CD4-positive, alpha-beta T cell treated with Interleukin-21 for 1 hour (primary cell): ENCODE data around the gene TRIM31.

Experiments used
- DNase-seq: peaks from one replicate; pipeline ENCODE4 v3.0.0-alpha.2; 2020

Gene TRIM31

DNA sequence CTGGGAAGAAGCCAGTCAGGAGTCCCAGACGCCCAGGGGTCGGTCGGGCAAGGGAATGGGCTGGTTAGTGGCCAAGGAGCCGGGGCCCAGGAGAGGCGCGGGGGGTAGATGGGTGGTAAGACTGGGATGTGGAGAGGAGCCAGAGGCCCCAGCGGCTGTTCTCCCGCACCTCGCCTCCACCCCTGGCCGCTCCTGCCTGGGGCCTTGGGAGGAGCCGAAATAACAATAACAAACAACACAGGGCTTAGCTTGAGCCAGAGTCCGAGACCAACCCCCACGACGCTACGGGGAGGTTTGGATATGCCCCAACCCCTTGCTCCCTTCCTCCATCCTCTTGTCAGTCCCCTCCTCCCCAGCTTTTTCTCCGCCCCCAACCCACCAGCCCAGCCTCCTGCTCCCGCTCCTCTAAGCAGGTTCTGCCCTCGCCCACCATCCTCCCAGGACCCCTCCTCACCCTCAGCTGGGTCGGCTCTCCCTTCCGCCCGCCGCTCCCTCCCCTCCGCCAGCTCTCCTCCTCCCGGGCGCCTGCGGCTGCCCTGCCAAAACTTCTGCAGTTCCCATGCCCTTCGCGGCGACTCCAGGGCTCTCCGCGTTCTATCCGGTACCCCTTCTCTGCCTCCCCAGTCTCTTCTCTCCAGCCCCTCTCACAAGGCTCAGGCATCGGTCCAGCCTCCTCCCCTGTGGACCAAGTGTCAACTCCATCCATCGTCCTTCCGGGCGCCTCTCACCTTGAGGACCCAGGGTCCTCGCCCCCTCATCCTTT is 38.4 kb downstream of the TRIM31 start:
- DNase-seq = no peak

DNA sequence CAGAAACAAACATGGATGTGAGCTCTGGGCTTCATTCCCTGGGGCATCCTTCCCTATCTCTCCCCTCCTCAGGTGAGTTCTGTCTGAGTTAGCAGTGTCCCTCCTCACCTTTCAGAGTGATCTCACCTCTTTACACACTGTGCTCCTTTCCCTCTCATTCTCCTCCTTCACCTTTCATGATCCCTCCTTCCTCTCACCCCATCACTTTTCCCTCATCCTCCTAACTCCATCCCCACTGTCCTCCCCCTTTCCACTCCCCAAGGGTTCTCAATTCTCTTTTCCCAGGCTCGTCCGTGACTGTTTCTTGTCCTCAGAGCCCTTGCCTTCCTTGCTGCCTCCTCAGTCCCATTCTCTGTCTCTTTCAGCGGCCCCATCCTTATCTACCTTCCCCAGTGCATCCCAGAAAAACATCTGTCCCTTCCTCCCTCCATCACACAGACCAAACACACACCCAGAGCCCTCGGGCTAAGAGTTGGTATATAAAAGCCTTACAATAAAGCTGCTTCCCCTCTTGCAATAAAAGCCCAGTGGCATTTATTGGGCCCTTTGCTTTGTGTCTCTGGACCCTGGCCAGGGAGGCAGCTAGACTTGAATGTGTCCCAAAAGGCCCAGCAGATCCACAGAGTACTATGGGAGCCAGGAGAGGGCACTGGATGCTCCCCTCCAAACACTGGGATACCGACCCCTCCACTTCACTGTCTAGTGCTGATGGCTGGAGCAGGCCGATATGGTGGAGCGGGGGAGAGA is 39.2 kb downstream of the TRIM31 start:
- DNase-seq = no peak

DNA sequence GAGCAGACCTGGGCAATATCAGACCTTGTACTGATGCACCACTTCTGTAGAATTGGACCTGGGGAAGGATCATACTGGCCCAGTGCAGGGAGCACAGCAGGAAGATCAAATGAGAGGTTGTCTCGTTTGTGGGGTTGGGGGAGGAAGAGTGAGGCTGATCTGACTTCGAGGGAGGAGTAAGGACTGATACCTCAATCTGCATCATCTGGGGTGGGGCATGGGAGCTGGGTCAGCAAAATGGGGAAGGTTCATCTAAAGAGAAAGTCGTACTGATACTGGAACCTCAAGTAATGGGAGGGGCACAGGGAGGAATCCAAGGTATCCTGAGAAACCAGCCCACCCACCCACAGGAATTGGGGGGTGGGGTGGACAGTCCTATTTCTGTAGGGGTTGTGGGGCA is 41.0 kb downstream of the TRIM31 start:
- DNase-seq = no peak

DNA sequence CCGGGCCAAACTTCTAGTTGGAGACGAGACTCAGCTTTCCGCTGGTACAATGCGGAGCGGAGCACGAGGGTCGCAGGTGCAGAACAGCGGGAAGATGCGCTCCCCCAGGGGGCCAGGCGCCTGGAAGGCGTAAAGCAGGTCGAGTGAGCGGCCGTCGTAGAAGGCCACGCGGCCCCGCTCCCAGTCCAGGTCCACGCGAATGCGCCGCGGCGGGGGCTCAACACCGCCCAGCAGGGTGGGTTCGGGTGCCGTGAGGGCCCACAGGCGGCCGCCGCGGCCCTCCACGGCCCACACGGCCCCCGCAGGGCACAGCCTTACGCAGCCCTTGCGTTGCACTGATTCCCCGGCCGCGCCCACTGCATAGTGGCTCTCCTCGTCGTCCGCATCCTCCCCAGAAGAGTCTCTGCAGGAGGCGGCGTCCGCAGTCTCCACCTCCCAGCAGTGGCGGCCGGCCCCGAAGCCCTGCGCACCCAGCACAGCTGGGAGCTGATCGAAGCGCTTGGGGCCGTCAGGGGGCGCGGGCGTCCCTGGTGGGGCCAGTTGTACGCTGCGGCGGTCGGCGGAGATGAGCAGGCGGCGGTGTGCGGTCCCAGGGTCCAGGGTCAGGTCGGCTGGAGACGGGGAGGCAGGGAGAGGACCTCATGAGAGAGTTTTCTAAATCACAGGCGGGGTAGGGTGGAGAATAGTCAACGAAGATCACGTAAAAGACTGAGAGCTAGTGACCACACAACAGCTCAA is 41.6 kb downstream of the TRIM31 start:
- DNase-seq = peak; percentile 27

DNA sequence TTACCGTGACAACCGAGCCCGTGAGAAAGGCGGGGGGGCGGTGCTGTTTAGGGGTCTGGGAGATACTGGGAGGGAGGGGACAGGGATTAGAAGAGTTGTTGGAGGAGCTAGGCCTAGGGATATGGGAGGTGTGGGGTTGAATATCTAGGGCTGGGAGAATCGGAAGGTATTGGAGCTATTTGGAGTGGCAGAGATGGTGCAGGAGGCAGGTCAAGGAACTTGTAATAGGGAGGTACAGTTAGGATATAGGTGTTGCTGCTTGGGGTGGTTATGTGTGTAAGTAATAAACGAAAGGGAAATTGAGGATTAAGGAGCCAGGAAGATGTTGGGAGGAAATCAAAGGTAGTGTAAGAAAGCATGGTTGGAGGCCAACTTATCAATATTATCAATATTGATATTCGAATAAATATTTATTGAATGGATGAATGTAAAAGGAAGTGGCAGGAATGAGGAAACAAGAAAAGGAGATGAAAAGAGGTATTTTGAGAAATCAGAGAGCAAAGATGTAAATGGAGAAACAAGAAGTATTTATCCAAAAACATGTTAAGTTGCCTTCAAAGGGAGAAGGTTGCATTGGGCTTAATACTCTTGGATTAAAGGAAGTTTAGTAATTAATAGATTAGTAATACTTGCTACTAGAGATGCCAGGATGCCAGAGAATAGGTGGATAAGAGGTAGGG is 45.3 kb downstream of the TRIM31 start:
- no peak for DNase-seq

DNA sequence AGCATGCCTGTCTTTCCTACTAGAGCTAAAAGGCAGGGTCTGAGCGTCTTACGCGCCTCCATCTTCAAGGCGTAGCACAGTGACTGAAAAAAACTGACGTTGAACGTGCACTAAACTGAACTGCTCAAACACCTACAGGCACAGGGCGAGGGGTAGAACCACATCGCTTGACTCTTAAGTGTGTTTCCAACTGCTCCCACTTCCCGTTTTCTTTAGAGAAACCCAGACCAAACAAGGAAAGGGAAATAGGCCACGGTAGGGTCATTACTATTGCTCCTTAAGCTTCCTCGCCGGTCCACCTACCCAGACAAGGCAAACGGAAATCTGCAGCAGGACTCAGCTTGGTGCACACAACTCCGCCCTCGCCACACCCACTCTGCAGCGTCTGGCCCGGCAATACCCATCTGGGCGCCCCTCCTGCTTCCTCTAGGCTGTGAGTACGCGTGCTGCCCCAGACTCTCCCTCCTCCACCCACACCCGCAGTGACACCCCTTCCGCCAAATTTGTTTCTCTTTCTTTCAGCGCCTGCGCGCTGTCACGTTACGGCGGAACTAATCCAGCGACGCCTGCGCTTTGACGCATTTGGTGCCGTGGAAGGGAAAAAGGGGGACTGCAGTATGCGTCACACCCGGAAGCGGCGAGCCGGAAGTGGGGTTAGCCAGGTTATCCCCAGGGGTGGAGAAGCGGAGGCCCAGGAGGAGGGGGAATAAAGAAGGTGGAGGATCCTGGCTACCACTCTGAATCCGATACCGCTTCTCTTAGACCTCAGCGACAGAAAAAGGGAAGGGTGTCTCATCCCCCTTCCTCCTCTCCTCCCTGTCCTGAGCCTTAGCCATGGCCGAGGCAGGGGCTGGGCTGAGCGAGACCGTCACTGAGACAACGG is 46.1 kb downstream of the TRIM31 start, which contains the start of gene PPP1R11:
Gene PPP1R11, plus strand, starts transcription at position 622 of the 883 bp plus-strand sequence. Its CDS starts 213 bp downstream, at position 835.
- DNase-seq = peak; percentile 99

DNA sequence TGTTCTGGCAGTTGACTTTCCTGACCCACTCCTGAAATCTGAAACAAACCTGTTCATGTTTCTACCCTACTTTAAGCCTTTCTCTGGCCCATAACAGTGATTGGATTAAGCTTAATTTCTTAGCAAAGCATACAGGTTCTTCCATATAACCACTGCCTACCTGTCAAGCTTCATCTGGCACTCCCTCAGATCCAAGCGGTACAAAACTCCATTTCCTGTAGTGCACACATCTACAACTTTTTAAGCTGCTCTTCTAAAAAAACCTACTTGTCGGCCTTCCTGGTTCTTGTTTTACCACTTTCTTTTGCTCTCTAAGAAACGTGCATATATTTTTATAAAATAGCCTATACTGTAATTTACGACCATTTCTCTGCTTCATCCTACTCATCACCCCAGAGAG is 46.8 kb downstream of the TRIM31 start:
- no peak for DNase-seq

DNA sequence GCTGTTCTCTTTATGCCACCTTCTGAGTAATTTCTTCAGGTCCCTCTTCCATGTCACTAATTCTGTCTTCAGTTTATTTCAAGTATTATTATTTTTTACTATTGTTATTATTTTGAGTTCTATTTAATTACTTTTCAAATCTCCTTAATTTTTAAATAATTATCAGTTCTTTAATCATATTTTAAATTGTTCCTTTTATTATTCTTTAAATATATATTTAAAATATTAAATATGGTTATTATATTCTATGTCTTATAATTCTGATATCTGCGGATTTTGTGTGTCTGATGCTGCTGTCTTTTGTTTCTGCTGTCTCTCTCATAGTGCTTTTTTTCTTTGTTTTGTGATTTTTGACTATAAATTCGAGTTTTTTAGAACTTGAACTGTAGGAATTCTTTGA is 49.6 kb downstream of the TRIM31 start:
- DNase-seq = no peak

DNA sequence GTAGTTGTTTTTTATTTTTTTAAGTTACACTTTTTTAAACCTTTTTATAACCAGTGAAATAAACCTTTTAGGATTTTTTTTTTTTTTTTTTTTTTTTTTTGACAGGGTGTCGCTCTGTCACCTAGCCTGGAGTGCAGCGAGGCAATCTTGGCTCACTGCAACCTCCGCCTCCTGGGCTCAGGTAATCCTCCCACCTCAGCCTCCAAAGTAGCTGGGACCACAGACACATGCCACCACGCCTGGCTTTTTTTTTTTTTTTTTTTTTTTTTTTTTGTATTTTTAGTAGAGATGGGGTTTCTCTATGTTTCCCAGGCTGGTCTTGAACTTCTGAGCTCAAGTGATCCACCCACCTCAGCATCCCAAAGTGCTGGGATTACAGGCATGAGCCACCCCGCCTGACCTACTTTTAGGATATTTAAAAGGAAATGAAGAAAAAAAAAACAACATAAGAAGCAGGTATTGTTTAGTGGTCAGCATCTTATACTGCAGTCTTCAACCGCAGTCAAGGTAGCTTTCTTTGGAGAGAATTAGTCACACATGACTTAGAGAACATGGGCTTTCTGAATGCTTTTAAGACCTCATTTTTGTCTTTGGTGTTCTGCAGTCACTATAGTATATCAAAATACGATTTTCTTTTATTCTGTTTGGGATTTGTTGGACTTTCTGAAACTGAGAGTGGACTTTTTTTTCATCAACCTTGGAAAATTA is 50.3 kb downstream of the TRIM31 start:
- peak; percentile 36 for DNase-seq

DNA sequence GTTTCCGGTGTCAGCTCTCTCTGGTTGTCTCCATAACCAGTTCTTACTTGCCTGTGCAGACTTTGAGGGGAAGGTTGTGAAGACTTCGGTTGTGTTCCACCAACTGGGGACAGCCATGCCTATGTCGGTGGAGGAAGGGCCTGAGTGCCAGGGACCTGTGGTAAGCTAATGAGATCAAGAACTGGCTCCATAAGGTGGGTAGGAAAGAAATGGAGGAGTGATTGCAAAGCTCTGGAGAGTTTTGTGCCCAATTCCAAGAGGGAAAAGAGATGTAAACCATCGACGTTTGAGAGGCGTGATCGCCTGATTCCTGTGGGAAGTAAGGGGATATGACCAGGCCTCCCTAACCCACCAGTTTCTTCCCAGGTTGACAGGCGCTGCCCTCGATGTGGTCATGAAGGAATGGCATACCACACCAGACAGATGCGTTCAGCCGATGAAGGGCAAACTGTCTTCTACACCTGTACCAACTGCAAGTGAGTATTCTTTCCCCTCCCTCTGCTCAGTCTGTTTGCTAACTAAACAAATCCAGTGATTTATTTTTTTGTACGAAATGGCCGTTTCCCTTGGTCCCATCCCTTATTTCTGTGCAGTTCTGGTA is 50.9 kb downstream of the TRIM31 start:
- DNase-seq = peak; percentile 69

DNA sequence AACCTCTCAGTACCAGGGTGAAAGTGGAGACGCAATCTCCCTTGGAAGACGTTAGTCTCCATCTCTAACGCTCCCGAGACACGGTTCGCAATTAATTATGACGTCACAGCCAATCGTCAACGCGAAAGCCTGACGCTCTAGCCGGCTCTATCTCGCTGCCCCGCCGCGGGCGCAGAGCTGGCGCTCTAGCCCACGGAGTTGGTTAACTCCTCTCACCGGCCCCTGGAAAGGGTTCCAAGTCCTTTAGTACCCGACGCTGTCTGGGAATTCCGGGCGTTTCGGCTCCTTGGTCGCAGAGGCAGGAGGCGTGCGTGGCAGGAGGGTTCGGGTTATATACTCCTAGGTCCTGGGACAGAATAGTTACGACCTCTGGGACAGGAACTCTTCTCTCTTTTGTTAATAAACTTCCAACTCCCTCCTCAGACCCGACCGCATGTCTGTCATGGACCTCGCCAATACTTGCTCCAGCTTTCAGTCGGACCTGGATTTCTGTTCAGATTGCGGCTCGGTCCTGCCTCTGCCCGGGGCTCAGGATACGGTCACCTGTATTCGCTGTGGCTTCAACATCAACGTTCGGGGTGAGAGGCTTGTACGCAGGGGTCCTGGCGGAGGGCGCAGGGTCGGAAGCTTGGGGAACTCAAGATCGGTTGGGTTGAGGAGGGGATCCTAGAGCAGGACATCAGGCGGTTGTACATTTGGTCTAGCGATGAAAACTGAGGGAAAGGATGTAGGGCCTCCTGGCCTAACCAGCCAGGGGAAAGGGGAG is 51.6 kb downstream of the TRIM31 start, which contains the start of gene POLR1H:
Gene POLR1H, plus strand, starts transcription at position 174 of the 766 bp plus-strand sequence. Its CDS starts 260 bp downstream, at position 434.
- peak; percentile 94 for DNase-seq

DNA sequence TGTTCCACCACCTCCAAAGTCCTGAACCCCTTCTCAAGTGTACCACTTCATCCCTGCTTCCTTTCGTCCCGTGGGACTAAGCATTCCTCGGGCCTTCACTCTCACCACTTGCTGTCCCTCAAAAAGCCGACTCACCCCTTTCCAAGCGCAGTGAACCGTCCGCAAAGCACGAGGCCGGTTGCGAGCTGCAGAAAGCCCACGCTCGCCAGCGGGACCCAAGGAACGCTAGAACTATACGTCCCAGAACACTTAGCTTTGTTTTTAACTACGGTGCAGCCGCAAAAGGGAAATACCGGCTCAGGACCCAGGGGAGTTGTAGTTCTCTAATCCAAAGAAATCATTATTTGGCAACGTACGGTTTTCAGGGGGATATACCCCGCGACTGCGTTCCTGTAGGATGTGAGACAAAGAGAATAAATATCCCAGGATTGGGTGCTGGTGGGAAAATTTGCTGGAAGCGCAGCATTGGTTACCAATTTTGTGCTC is 52.2 kb downstream of the TRIM31 start:
- DNase-seq = no peak

DNA sequence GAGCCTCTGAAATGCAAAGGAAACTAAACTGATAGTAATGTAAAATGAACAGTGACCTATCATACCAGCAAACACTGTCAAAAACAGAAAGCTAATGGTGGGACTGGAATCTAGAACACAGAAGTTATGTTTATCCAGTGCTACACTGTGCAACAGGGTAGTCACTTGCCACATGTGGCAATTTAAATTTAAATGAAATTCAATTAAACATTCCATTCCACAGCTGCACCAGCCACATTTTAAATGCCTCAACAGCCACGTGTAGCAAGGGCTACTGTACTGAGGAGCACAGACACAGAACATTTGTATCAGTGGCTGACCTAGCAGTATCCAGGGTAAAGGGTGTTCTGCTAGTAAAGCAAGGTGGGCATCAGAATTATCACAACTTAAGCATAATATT is 57.4 kb downstream of the TRIM31 start:
- no peak for DNase-seq

DNA sequence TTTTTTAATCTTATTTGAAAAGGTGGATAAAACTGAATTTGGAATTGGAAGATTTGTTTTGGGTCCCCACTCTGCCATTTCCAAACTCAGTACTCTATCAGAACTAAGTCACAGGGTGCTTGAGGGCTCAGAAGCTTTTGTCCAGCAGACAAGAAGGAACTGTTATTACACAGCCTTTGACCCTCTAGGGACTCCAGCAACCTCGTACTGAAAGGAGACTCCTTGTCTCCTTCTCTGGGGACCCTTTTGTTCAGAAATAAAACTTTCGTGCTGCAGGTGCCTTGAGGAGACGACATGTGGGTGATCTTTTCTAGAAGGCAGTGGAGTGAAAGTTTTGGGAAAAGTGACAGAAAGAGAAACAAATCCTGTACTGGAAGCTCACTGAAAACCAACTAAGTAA is 59.2 kb downstream of the TRIM31 start:
- DNase-seq = no peak
